WTC11 (cell line): ENCODE results near the gene FAM107B. TPM values are rescaled to one million over a fixed set of nuclear protein-coding genes. Genes with fewer than 3 reads are reported as not detected.

ENCODE experiments used
- ATAC-seq: fragments of 200-7000 bp; cut with Tn5 transposase; 2 replicates; pipeline ENCODE4 v1.10.0; 2021; ENCODE audit warnings: mild to moderate bottlenecking, moderate library complexity
- CTCF ChIA-PET: fragments of 300-600 bp; sonication (Branson Sonifier 250); formaldehyde crosslinking; loops from one replicate; lab custom pipeline; 2021; ENCODE audit warnings: antibody characterized with exemption; lab: Charles Lee
- POLR2A ChIA-PET: fragments of 350-600 bp; sonication (Branson Sonifier 250); formaldehyde crosslinking; loops from one replicate; lab custom pipeline; 2021; ENCODE audit warnings: antibody characterized with exemption; lab: Charles Lee
- DNase-seq: peaks from one replicate; pipeline ENCODE4 v3.0.0; 2021; ENCODE audit warnings: low spot score
- H3K27ac Mint-ChIP-seq: 2 replicates; pipeline ENCODE4 v1.8.0; 2021; ENCODE audit warnings: mixed read lengths
- H3K27me3 Mint-ChIP-seq: 2 replicates; pipeline ENCODE4 v1.8.0; 2021; ENCODE audit warnings: low read depth, mild to moderate bottlenecking, moderate library complexity, mixed read lengths
- H3K36me3 Mint-ChIP-seq: 2 replicates; pipeline ENCODE4 v1.8.0; 2021; ENCODE audit warnings: mixed read lengths
- H3K4me1 Mint-ChIP-seq: 2 replicates; pipeline ENCODE4 v1.8.0; 2022; ENCODE audit warnings: mixed read lengths
- H3K4me3 Mint-ChIP-seq: 2 replicates; pipeline ENCODE4 v1.8.0; 2021; ENCODE audit warnings: mild to moderate bottlenecking, moderate library complexity, mixed read lengths
- H3K9me3 Mint-ChIP-seq: 2 replicates; pipeline ENCODE4 v1.8.0; 2021; ENCODE audit warnings: mixed read lengths
- ARID4B ChIP-seq: sonication (generic); formaldehyde crosslinking; IDR thresholded peaks from 2 replicates; pipeline ENCODE4 v1.8.0; 2023; ENCODE audit warnings: missing genetic modification reagents, mild to moderate bottlenecking, borderline replicate concordance
- ATF2 ChIP-seq: sonication (generic); formaldehyde crosslinking; IDR thresholded peaks from 2 replicates; pipeline ENCODE4 v1.8.1; 2022; ENCODE audit warnings: low read depth, missing genetic modification reagents, borderline replicate concordance
- EMX1 ChIP-seq: fragments of 250-450 bp; sonication (Bioruptor Pico); IDR thresholded peaks from 2 replicates; pipeline ENCODE4 v1.8.0; 2021; ENCODE audit warnings: mild to moderate bottlenecking
- ERG ChIP-seq: fragments of 250-450 bp; sonication (Bioruptor Pico); IDR thresholded peaks from 2 replicates; pipeline ENCODE4 v1.8.0; 2021; ENCODE audit warnings: mild to moderate bottlenecking
- FOXP1 ChIP-seq: sonication (generic); formaldehyde crosslinking; IDR thresholded peaks from 2 replicates; pipeline ENCODE4 v1.8.0; 2022; ENCODE audit warnings: missing genetic modification reagents, mild to moderate bottlenecking, moderate library complexity, borderline replicate concordance
- IRF2 ChIP-seq: sonication (generic); formaldehyde crosslinking; IDR thresholded peaks from 2 replicates; pipeline ENCODE4 v1.8.0; 2022; ENCODE audit warnings: low read depth, missing genetic modification reagents, borderline replicate concordance
- SMAD4 ChIP-seq: sonication (generic); formaldehyde crosslinking; IDR thresholded peaks from 2 replicates; pipeline ENCODE4 v1.8.0; 2022; ENCODE audit warnings: mild to moderate bottlenecking, missing genetic modification reagents
- STAT6 ChIP-seq: sonication (generic); formaldehyde crosslinking; conservative IDR thresholded peaks from 2 replicates; pipeline ENCODE4 v1.8.1; 2023; ENCODE audit warnings: mild to moderate bottlenecking, low read depth, missing genetic modification reagents, moderate library complexity
- ZNF532 ChIP-seq: fragments of 250-450 bp; sonication (Bioruptor Pico); IDR thresholded peaks from 2 replicates; pipeline ENCODE4 v1.9.0; 2021; ENCODE audit warnings: mild to moderate bottlenecking, borderline replicate concordance
- total RNA-seq: library from RNA; stranded (reverse); gene quantifications from 3 replicates; pipeline ENCODE4 v1.2.3, GENCODE V29; 2021

FAM107B gene
- total RNA-seq, 1 experiment from 2014 or later, result 22.4 TPM

- H3K27ac Mint-ChIP-seq, result no peak overlapping the region
- no peak for DNase-seq
- TF ChIP-seq FOXP1 (CRISPR knock-in tag) (no peak), ARID4B (CRISPR knock-in tag) (no peak), ZNF532 (CRISPR knock-in tag) (no peak), ERG (CRISPR knock-in tag) (no peak), ATF2 (CRISPR knock-in tag) (no peak), STAT6 (CRISPR knock-in tag) (no peak), IRF2 (no peak), SMAD4 (CRISPR knock-in tag) (no peak)
- CTCF ChIA-PET, result interaction anchor here (0.8 to 1.2 kb wide), 2 partner anchors 19 to 27 kb away, joined by 3 to 4 read pairs; no protein-coding TSS in a partner anchor
- H3K4me3 Mint-ChIP-seq, result no peak overlapping the region
- H3K36me3 Mint-ChIP-seq, result no peaks in the 10 kb centered on the region
- H3K4me1 Mint-ChIP-seq, result peaks cover 50% of the 10 kb centered on the region
- no peaks in the 10 kb centered on the region; the same call in 1 of the 2 replicates for H3K9me3 Mint-ChIP-seq
- H3K27me3 Mint-ChIP-seq, result no peaks in the 10 kb centered on the region
- ATAC-seq, result no peak
- POLR2A ChIA-PET, result no interaction called here
These were observed 199.8 kb downstream of the FAM107B start for GRCh38 chr10:14574885-14575284.

- Mint-ChIP-seq H3K36me3 (no peaks in the 10 kb centered on the region), H3K9me3 (no peaks in the 10 kb centered on the region; the same call in 1 of the 2 replicates), H3K4me1 (peaks cover 46% of the 10 kb centered on the region), H3K27ac (no peak overlapping the region), H3K4me3 (no peak overlapping the region), H3K27me3 (no peaks in the 10 kb centered on the region)
- ChIA-PET CTCF (interaction anchor here (1.2 kb wide), 1 partner anchor 27 kb away, joined by 4 read pairs; no protein-coding TSS in a partner anchor), POLR2A (no interaction called here)
- ATAC-seq, result no peak
- no peak for DNase-seq
- TF ChIP-seq EMX1 (CRISPR knock-in tag) (no peak), IRF2 (no peak)
These were observed 200.4 kb downstream of the FAM107B start for GRCh38 chr10:14574291-14574690.
